Adrenal gland (tissue), 12 donors: ENCODE measurements around the gene FTL. TPM values are rescaled to one million over a fixed set of nuclear protein-coding genes. Genes with fewer than 3 reads are reported as not detected.

ENCODE experiments used
- DNase-seq, 7 donors: peaks; one replicate each; pipeline ENCODE4 v3.0.0-alpha.2; 2019 to 2020
- H3K27ac ChIP-seq, 5 donors: fragments of 200-600 bp; sonication (generic) in 4 of 5; 1 replicate in 3 of 5; 2 replicates in 2 of 5; pipeline versions ENCODE4 v1.5.1 to v1.8.0; 2016 to 2020; ENCODE audit warnings: mild to moderate bottlenecking in 1 of 5
- H3K27me3 ChIP-seq: fragments of 200-600 bp; 2 replicates; pipeline ENCODE4 v1.8.0; 2021
- H3K36me3 ChIP-seq, 2 donors: fragments of 200-600 bp; replicated peaks in 1 of 2; 1 replicate in 1 of 2; 2 replicates in 1 of 2; pipeline versions ENCODE4 v1.5.1 to v1.8.0; 2018 to 2022
- H3K4me1 ChIP-seq, 2 donors: fragments of 200-600 bp; replicated peaks in 1 of 2; 1 replicate in 1 of 2; 2 replicates in 1 of 2; pipeline versions ENCODE4 v1.5.1 to v1.8.0; 2018 to 2021
- H3K4me3 ChIP-seq, 4 donors: fragments of 200-600 bp; sonication (generic) in 3 of 4; one replicate each; pipeline ENCODE4 v1.5.1; 2016 to 2018
- H3K9me3 ChIP-seq, 3 donors: fragments of 200-600 bp; sonication (generic) in 1 of 3; replicated peaks in 1 of 3; 1 replicate in 2 of 3; 2 replicates in 1 of 3; pipeline versions ENCODE4 v1.5.1 to v1.8.0; 2016 to 2021
- POLR2A ChIP-seq, 2 donors: fragments of 450-650 bp; IDR thresholded peaks; one replicate each; pipeline ENCODE4 v1.6.1; 2017; ENCODE audit warnings: antibody characterized with exemption in 2 of 2, mild to moderate bottlenecking in 2 of 2, moderate library complexity in 1 of 2
- WGBS, 4 donors: extraction: QIAGEN DNeasy Blood & Tissue Kit in 2 of 4; methylation state at CpG; one replicate each; pipeline versions ENCODE4 v1.1.5 to v1.1.7; 2013 to 2017; 5-methylcytosine and 5-hydroxymethylcytosine counted together
- intact Hi-C, 2 donors: fragments of 100-400 bp; cut with DNase I; formaldehyde crosslinking; loops; one replicate each; pipeline versions ENCODE4 v1.14.1 to v1.15.0; 2022 to 2023
- polyA plus RNA-seq, 3 donors: library from polyadenylated mRNA; stranded (reverse); fragments of 200-250 nt in 2 of 3; fragments of 350-450 nt in 1 of 3; fragmentation: Illumina TruSeq in 1 of 3; extraction: RNeasy Lipid Tissue Mini Kit (QIAGEN cat#74804) in 1 of 3; gene quantifications; one replicate each; pipeline ENCODE4 v1.2.3, GENCODE V29; 2013 to 2014
- total RNA-seq, 9 donors: library from RNA; depleted of rRNA in 4 of 9; stranded (reverse); fragments of >200 nt in 4 of 9; fragments of 120-200 nt in 1 of 9; fragmentation: NEBNext Ultra II Directional in 1 of 9; extraction: Animal tissue kit (Norgen Biotek cat#: 25700) in 1 of 9; gene quantifications; one replicate each; pipeline versions ENCODE4 v1.1.0 to v1.2.4, GENCODE V29; 2013 to 2023
- TF ChIP-seq, protein P1 (sequence below), 6 experiments: fragments of 450-650 bp in 4 of 6; fragments of 200-600 bp in 2 of 6; sonication (generic) in 1 of 6; IDR thresholded peaks; 1 replicate in 5 of 6; 2 replicates in 1 of 6; pipeline versions ENCODE4 v1.5.1 to v1.8.0; 2016 to 2021; ENCODE audit warnings: antibody characterized with exemption in 6 of 6, mild to moderate bottlenecking in 2 of 6, moderate library complexity in 1 of 6
- donor health status: healthy with polysubstance abuse.
- donor health status: Bipolar disorder and iron deficiency.
- donor health status: DM: yes; HTN: yes; CAD: no.
- donor health status: DM: no; HTN: no; CAD: no.
- donor health status: DM: no; HTN: no; CAD: no.
- donor health status: DM: yes; HTN: yes; CAD: no.

Gene FTL
- total and polyA plus RNA-seq, 12 donors = 2,288 to 11,726 (median 4,068) TPM

DNA sequence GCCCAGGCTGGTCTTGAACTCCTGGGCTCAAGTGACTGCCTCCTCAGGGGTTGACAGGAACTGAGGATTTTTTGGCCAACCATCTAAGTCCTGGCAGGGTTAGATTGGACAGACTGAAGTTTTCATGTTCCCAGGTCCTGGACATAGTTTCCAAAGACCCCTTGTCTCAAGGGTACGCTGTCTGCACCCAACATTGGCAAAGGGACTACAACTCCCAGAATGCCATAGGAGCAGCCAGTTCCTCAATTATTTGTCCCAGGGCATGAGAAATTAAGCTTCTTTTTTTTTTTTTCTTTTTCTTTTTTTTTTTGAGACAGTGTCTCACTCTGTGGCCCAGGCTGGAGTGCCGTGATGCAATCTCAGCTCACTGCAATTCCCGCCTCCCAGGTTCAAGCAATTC, 21.1 kb downstream of the FTL start:
- TF ChIP-seq, protein P1, sequence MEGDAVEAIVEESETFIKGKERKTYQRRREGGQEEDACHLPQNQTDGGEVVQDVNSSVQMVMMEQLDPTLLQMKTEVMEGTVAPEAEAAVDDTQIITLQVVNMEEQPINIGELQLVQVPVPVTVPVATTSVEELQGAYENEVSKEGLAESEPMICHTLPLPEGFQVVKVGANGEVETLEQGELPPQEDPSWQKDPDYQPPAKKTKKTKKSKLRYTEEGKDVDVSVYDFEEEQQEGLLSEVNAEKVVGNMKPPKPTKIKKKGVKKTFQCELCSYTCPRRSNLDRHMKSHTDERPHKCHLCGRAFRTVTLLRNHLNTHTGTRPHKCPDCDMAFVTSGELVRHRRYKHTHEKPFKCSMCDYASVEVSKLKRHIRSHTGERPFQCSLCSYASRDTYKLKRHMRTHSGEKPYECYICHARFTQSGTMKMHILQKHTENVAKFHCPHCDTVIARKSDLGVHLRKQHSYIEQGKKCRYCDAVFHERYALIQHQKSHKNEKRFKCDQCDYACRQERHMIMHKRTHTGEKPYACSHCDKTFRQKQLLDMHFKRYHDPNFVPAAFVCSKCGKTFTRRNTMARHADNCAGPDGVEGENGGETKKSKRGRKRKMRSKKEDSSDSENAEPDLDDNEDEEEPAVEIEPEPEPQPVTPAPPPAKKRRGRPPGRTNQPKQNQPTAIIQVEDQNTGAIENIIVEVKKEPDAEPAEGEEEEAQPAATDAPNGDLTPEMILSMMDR (IDR thresholded peaks at IDR 0.05) = no peak
- no peak for TF ChIP-seq POLR2A (IDR thresholded peaks at IDR 0.05)
- WGBS, 4 donors = 89 to 98% (median 96%) methylated on average over 3 of the region's 3 CpGs
- intact Hi-C loops = no loop called here
- Histone ChIP-seq H3K4me3 (no peak overlapping the region), H3K27ac (no peak overlapping the region), H3K9me3 (no peaks in the 10 kb centered on the region), H3K27me3 (no peaks in the 10 kb centered on the region), H3K4me1 (peaks cover 3 to 6% of the 10 kb centered on the region in 2 donors), H3K36me3 (peaks cover 0 to 83% of the 10 kb centered on the region in 2 donors)
- no peak for DNase-seq

GRCh38 chr19:48987323-48987722, 22.2 kb downstream of the FTL start:
- WGBS, 4 donors = 85 to 94% (median 86%) methylated on average over 7 of the region's 7 CpGs
- no peak for TF ChIP-seq POLR2A (IDR thresholded peaks at IDR 0.05)
- TF ChIP-seq, protein P1 (IDR thresholded peaks at IDR 0.05) = no peak
- intact Hi-C loops = no loop called here
- H3K9me3 ChIP-seq = no peaks in the 10 kb centered on the region
- H3K27ac ChIP-seq = no peak overlapping the region
- H3K27me3 ChIP-seq = no peaks in the 10 kb centered on the region
- peaks cover 0 to 72% of the 10 kb centered on the region in 2 donors for H3K36me3 ChIP-seq
- DNase-seq = no peak
- H3K4me1 ChIP-seq = peaks cover 14 to 15% of the 10 kb centered on the region in 2 donors
- no peak overlapping the region for H3K4me3 ChIP-seq

DNA sequence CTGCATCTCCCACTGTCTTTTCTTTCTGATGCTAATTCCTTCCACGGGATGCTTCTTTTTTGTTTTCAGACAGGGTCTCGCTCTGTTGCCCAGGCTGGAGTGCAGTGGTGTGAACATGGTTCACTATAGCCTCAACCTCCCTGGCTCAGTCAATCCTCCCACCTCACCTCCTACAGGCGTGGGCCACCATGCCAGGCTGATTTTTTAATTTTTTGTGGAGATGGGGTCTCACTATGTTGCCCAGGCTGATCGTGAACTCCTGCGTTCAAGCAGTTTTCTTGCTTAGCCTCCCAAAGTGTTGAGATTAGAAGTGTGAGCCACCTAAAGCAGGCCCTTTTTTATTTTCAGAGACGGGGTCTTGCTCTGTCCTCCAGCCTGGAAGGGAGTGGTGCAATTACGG, 23.2 kb downstream of the FTL start:
- H3K4me1 ChIP-seq = peaks cover 15 to 18% of the 10 kb centered on the region in 2 donors
- H3K4me3 ChIP-seq = no peak overlapping the region
- 92 to 100% (median 95%) methylated on average over 7 of the region's 7 CpGs for WGBS, 4 donors
- H3K36me3 ChIP-seq = peaks cover 0 to 62% of the 10 kb centered on the region in 2 donors
- no peaks in the 10 kb centered on the region for H3K9me3 ChIP-seq
- H3K27ac ChIP-seq = no peak overlapping the region
- TF ChIP-seq, protein P1 (IDR thresholded peaks at IDR 0.05) = no peak
- no peak for TF ChIP-seq POLR2A (IDR thresholded peaks at IDR 0.05)
- H3K27me3 ChIP-seq = no peaks in the 10 kb centered on the region
- intact Hi-C loops = no loop called here
- DNase-seq = no peak

GRCh38 chr19:48988860-48989259, 23.8 kb downstream of the FTL start:
- no peak for DNase-seq
- intact Hi-C loops = no loop called here
- TF ChIP-seq POLR2A (IDR thresholded peaks at IDR 0.05) = no peak
- TF ChIP-seq, protein P1 (IDR thresholded peaks at IDR 0.05) = no peak
- no peaks in the 10 kb centered on the region for H3K9me3 ChIP-seq
- peaks cover 0 to 57% of the 10 kb centered on the region in 2 donors for H3K36me3 ChIP-seq
- peaks cover 15 to 18% of the 10 kb centered on the region in 2 donors for H3K4me1 ChIP-seq
- H3K27ac ChIP-seq = no peak overlapping the region
- no peak overlapping the region for H3K4me3 ChIP-seq
- H3K27me3 ChIP-seq = no peaks in the 10 kb centered on the region
- 93 to 96% (median 94%) methylated on average over 9 of the region's 9 CpGs for WGBS, 4 donors
